Measurements from ENCODE around the gene PTPRD. TPM values are rescaled to one million over a fixed set of nuclear protein-coding genes. Genes with fewer than 3 reads are reported as not detected.

The PTPRD gene
- total RNA-seq, 1 donor from 2014 or later = 6.9 TPM

DNA sequence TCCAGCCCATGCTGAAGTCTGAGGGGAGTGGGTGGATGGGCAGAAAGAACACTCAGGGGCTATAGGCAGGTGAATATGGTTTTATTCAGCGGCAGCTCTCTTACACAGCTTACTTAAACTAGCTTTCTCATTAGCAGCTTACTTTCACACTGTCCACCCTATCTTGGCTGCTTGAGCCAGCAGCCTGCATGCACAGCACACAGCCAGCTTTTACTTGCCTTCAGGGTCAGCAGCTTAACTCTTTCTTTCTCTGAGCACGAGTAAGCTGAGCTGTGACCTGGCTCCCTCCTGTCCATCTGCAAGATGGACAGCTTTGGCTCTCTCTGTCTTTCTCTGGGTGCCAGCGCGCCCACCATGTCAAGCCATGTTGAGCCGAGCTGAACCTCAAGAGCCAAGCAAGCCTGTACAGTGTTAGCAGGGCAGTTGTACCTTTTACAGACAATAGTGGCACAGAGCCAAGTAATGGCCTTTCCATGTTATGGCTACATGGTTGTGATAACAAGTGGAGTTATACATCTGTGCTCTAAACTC lies 1054.9 kb downstream of the PTPRD start:
- Histone ChIP-seq H3K9me3 (no peaks in the 10 kb centered on the region), H3K4me1 (no peaks in the 10 kb centered on the region), H3K4me3 (no peak overlapping the region), H3K27me3 (no peaks in the 10 kb centered on the region), H3K27ac (no peak overlapping the region), H3K36me3 (no peaks in the 10 kb centered on the region)
- intact Hi-C loops (cut with DNase I) = no loop called here
- no peak for DNase-seq (ENCODE audit: low spot score in 2 of 2)
- TF ChIP-seq, protein P1, sequence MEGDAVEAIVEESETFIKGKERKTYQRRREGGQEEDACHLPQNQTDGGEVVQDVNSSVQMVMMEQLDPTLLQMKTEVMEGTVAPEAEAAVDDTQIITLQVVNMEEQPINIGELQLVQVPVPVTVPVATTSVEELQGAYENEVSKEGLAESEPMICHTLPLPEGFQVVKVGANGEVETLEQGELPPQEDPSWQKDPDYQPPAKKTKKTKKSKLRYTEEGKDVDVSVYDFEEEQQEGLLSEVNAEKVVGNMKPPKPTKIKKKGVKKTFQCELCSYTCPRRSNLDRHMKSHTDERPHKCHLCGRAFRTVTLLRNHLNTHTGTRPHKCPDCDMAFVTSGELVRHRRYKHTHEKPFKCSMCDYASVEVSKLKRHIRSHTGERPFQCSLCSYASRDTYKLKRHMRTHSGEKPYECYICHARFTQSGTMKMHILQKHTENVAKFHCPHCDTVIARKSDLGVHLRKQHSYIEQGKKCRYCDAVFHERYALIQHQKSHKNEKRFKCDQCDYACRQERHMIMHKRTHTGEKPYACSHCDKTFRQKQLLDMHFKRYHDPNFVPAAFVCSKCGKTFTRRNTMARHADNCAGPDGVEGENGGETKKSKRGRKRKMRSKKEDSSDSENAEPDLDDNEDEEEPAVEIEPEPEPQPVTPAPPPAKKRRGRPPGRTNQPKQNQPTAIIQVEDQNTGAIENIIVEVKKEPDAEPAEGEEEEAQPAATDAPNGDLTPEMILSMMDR (IDR thresholded peaks at IDR 0.05) = no peak

DNA sequence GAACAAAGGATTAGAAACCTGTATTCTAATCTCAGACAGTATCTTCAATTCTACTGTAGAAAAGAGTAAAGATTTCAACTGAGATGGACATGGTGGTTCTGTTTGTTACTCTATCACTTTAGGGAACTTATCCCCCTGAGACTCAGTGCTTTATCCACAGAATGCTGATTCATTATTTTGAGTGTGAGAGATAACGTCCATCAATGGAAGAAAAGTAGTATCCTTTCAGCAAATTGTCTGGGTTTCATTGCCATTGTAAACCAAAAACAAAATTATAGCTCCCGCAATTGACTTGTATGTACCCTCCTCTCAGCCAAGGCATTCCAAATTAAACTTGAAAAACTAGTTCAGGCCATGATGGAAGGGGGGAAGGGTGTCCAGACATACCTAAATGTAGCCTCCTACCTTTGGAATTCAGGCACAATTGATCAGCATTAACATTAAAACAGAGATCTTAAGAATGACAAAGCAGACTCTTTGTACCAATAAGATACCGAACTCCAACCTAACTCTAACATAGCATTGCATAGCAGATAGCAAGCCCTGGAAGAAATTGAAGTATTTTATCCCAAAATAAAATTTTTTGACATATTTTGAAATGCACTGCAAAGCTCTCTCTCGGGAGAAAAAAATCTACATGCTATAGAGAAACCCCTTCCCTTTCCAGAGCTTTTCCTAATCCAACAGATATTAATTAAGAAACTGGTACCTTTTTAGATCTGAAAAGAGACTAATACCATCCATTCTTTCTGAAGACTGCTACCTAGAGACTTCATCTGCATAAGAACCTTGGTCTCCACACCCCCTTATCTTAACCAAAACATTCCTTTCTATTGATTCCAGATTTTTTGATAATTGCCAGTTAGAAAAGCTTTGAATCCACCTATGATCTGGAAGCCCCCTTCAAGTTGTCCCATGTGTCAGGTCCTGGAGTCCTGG lies 1055.7 kb downstream of the PTPRD start:
- H3K36me3 ChIP-seq = no peaks in the 10 kb centered on the region
- TF ChIP-seq, protein P1 (IDR thresholded peaks at IDR 0.05) = no peak
- intact Hi-C loops (cut with DNase I) = no loop called here
- no peak overlapping the region for H3K4me3 ChIP-seq
- no peaks in the 10 kb centered on the region for H3K9me3 ChIP-seq
- H3K27me3 ChIP-seq = no peaks in the 10 kb centered on the region
- no peaks in the 10 kb centered on the region for H3K4me1 ChIP-seq
- H3K27ac ChIP-seq = no peak overlapping the region
- DNase-seq (ENCODE audit: low spot score in 2 of 2) = no peak

DNA sequence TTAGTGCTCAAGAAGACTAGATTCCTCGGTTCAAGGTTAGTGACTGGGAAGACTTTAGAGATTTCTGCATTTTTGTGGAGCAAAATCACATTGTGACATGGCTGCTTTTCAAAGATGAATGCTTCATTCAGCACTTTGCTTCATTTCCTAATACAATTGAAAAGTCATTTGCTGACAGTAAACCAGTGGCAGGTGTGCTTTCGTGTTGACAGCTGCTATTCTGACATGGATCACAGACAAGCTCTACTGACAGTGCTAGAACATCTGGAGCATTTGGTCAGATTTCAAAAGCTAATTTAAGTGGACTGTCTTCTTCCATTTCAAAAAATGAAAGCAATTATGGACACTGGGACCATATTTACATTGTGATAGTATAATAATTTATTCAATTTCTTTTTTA lies 1060.1 kb downstream of the PTPRD start:
- Histone ChIP-seq H3K4me1 (no peaks in the 10 kb centered on the region), H3K36me3 (no peaks in the 10 kb centered on the region), H3K27me3 (no peaks in the 10 kb centered on the region), H3K4me3 (no peak overlapping the region), H3K9me3 (no peaks in the 10 kb centered on the region), H3K27ac (no peak overlapping the region)
- intact Hi-C loops (cut with DNase I) = no loop called here
- no peak for DNase-seq (ENCODE audit: low spot score in 2 of 2)
- TF ChIP-seq, protein P1 (IDR thresholded peaks at IDR 0.05) = no peak

DNA sequence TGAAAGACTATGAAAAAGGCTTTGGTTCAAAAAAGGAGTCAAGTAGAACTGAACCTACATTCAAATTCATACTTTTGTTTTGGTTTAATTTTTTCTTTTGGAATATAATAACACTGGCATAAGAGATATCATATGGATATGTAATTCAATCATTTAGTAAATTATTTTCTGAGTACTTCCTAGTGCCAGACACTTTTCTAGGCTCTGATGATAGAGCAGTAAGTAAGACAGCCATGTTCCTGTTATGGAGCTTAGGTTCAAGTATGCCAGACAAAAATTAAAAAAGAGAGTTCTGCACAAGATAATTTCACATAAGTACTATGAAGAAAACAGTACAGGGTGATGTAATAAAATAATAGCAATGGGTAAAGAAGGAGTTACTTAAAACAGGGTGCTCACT lies 1074.0 kb downstream of the PTPRD start:
- intact Hi-C loops (cut with DNase I) = no loop called here
- no peaks in the 10 kb centered on the region for H3K9me3 ChIP-seq
- no peak overlapping the region for H3K27ac ChIP-seq
- H3K4me3 ChIP-seq = no peak overlapping the region
- no peaks in the 10 kb centered on the region for H3K27me3 ChIP-seq
- H3K4me1 ChIP-seq = no peaks in the 10 kb centered on the region
- no peak for DNase-seq (ENCODE audit: low spot score in 2 of 2)
- TF ChIP-seq, protein P1 (IDR thresholded peaks at IDR 0.05) = no peak
- H3K36me3 ChIP-seq = no peaks in the 10 kb centered on the region

DNA sequence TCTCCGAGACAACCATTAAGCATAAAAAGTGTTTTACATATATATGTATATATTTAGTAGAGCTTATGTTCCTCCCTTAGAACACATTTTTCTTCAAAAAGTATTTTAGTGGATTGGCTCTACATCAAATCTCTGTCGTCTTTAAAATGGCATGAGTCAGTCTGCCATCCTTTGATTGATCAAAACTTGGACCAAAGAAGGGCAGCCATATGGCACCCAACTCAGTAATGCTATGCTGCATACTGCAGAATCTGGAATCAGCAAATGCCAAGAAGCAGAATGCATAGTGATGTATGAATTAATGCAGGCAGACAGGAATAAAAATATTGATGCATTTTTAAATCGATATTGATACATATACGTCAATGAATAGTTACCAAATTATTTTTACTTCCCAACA lies 1074.4 kb downstream of the PTPRD start:
- TF ChIP-seq, protein P1 (IDR thresholded peaks at IDR 0.05) = no peak
- no peaks in the 10 kb centered on the region for H3K9me3 ChIP-seq
- H3K4me1 ChIP-seq = no peaks in the 10 kb centered on the region
- no peaks in the 10 kb centered on the region for H3K27me3 ChIP-seq
- H3K27ac ChIP-seq = no peak overlapping the region
- H3K4me3 ChIP-seq = no peak overlapping the region
- intact Hi-C loops (cut with DNase I) = no loop called here
- no peak for DNase-seq (ENCODE audit: low spot score in 2 of 2)
- no peaks in the 10 kb centered on the region for H3K36me3 ChIP-seq
